IPS DF 6.9 (cell line): ENCODE measurements around the gene TOX2.
A peak's percentile ranks its signal among the peaks of the same experiment; 100 is the strongest.

Source experiments
- DNase-seq: peaks from one replicate; pipeline ENCODE4 v3.0.0-alpha.2; 2013; ENCODE audit warnings: low read depth, low spot score
- H3K27ac ChIP-seq: one replicate; pipeline ENCODE4 v1.5.1; 2013; ENCODE audit warnings: low read length, control low read depth
- H3K27me3 ChIP-seq: 2 replicates; pipeline ENCODE4 v1.6.1; 2013; ENCODE audit warnings: mild to moderate bottlenecking, low read length; ENCODE audit not compliant: control insufficient read depth, insufficient read depth
- H3K36me3 ChIP-seq: 2 replicates; pipeline ENCODE4 v1.6.1; 2013; ENCODE audit warnings: low read length; ENCODE audit not compliant: control insufficient read depth, insufficient read depth
- H3K4me1 ChIP-seq: 2 replicates; pipeline ENCODE4 v1.6.1; 2013; ENCODE audit warnings: low read length; ENCODE audit not compliant: control insufficient read depth, insufficient read depth
- H3K4me3 ChIP-seq: 2 replicates; pipeline ENCODE4 v1.5.1; 2013; ENCODE audit warnings: mild to moderate bottlenecking, low read length
- H3K9me3 ChIP-seq: 2 replicates; pipeline ENCODE4 v1.6.1; 2013; ENCODE audit warnings: low read length, inconsistent platforms; ENCODE audit not compliant: control insufficient read depth, insufficient read depth
- WGBS: extraction: QIAGEN DNeasy Blood & Tissue Kit; methylation state at CpG from one replicate; pipeline ENCODE4 v1.1.7; 2013; ENCODE audit warnings: mixed read lengths, missing lambda C conversion rate; ENCODE audit not compliant: insufficient read length, insufficient coverage; 5-methylcytosine and 5-hydroxymethylcytosine counted together

Gene TOX2

GRCh38 chr20:43901296-43901695 is 13.4 kb upstream of the TOX2 start:
- no peak overlapping the region for H3K27ac ChIP-seq
- WGBS = no CpG with 5 or more reads among the region's 3 CpGs
- no peak for DNase-seq
- H3K4me1 ChIP-seq = peaks cover 3% of the 10 kb centered on the region
- H3K9me3 ChIP-seq = no peaks in the 10 kb centered on the region
- no peak overlapping the region for H3K4me3 ChIP-seq
- H3K36me3 ChIP-seq = no peaks in the 10 kb centered on the region
- no peaks in the 10 kb centered on the region for H3K27me3 ChIP-seq

GRCh38 chr20:43903953-43904826 is 10.5 kb upstream of the TOX2 start:
- no peak for DNase-seq
- H3K27me3 ChIP-seq = no peaks in the 10 kb centered on the region
- H3K4me3 ChIP-seq = no peak overlapping the region
- H3K4me1 ChIP-seq = peaks cover 3% of the 10 kb centered on the region
- H3K9me3 ChIP-seq = no peaks in the 10 kb centered on the region
- WGBS = no CpG with 5 or more reads among the region's 14 CpGs
- no peak overlapping the region for H3K27ac ChIP-seq
- H3K36me3 ChIP-seq = no peaks in the 10 kb centered on the region

- no peaks in the 10 kb centered on the region; the same call in 1 of the 2 replicates for H3K27me3 ChIP-seq
- no peak overlapping the region for H3K4me3 ChIP-seq
- no peaks in the 10 kb centered on the region for H3K36me3 ChIP-seq
- DNase-seq = no peak
- H3K4me1 ChIP-seq = no peaks in the 10 kb centered on the region
- no peaks in the 10 kb centered on the region for H3K9me3 ChIP-seq
- no peak overlapping the region for H3K27ac ChIP-seq
- no CpG with 5 or more reads among the region's 8 CpGs for WGBS
Measured at GRCh38 chr20:43904827-43905177, 9.8 kb upstream of the TOX2 start.

- no peak for DNase-seq
- H3K9me3 ChIP-seq = no peaks in the 10 kb centered on the region
- H3K4me3 ChIP-seq = no peak overlapping the region
- H3K27me3 ChIP-seq = no peaks in the 10 kb centered on the region; the same call in 1 of the 2 replicates
- H3K36me3 ChIP-seq = no peaks in the 10 kb centered on the region
- no peak overlapping the region for H3K27ac ChIP-seq
- no CpG with 5 or more reads among the region's 2 CpGs for WGBS
- H3K4me1 ChIP-seq = no peaks in the 10 kb centered on the region
Measured at GRCh38 chr20:43906505-43907034, 8.1 kb upstream of the TOX2 start.

- Histone ChIP-seq H3K36me3 (no peaks in the 10 kb centered on the region), H3K27ac (no peak overlapping the region), H3K9me3 (no peaks in the 10 kb centered on the region), H3K4me3 (no peak overlapping the region), H3K27me3 (no peaks in the 10 kb centered on the region; the same call in 1 of the 2 replicates), H3K4me1 (no peaks in the 10 kb centered on the region)
- no CpG with 5 or more reads among the region's 3 CpGs for WGBS
- DNase-seq = no peak
Measured at GRCh38 chr20:43909211-43909610, 5.4 kb upstream of the TOX2 start.

GRCh38 chr20:43909720-43910119 is 4.9 kb upstream of the TOX2 start:
- no peaks in the 10 kb centered on the region for H3K4me1 ChIP-seq
- no peak overlapping the region for H3K27ac ChIP-seq
- H3K4me3 ChIP-seq = no peak overlapping the region
- no peaks in the 10 kb centered on the region; the same call in 1 of the 2 replicates for H3K27me3 ChIP-seq
- H3K36me3 ChIP-seq = no peaks in the 10 kb centered on the region
- no peak for DNase-seq
- no CpG with 5 or more reads among the region's 5 CpGs for WGBS
- H3K9me3 ChIP-seq = no peaks in the 10 kb centered on the region

GRCh38 chr20:43910564-43910963 is 4.1 kb upstream of the TOX2 start:
- no peak for DNase-seq
- no peak overlapping the region for H3K27ac ChIP-seq
- no peak overlapping the region for H3K4me3 ChIP-seq
- no peaks in the 10 kb centered on the region for H3K9me3 ChIP-seq
- H3K4me1 ChIP-seq = peaks cover 3% of the 10 kb centered on the region; the same call in 1 of the 2 replicates
- WGBS = no CpG with 5 or more reads among the region's 4 CpGs
- no peaks in the 10 kb centered on the region for H3K36me3 ChIP-seq
- H3K27me3 ChIP-seq = peaks cover 6% of the 10 kb centered on the region

GRCh38 chr20:43911066-43911465 is 3.6 kb upstream of the TOX2 start:
- H3K9me3 ChIP-seq = no peaks in the 10 kb centered on the region
- H3K27ac ChIP-seq = no peak overlapping the region
- WGBS = no CpG with 5 or more reads among the region's 2 CpGs
- H3K4me3 ChIP-seq = no peak overlapping the region
- H3K36me3 ChIP-seq = no peaks in the 10 kb centered on the region
- H3K27me3 ChIP-seq = peaks cover 11% of the 10 kb centered on the region
- DNase-seq = no peak
- H3K4me1 ChIP-seq = peaks cover 3% of the 10 kb centered on the region

GRCh38 chr20:43913291-43914025 is 1.2 kb upstream of the TOX2 start:
- Histone ChIP-seq H3K9me3 (no peaks in the 10 kb centered on the region), H3K36me3 (no peaks in the 10 kb centered on the region), H3K27me3 (peaks cover 21% of the 10 kb centered on the region), H3K27ac (no peak overlapping the region), H3K4me3 (no peak overlapping the region), H3K4me1 (peaks cover 5% of the 10 kb centered on the region)
- no peak for DNase-seq
- WGBS = no CpG with 5 or more reads among the region's 3 CpGs

GRCh38 chr20:43915211-43916072 is 790 bp downstream of the TOX2 start:
- no peak for DNase-seq

More at GRCh38 chr20:43915211-43916072, 790 bp downstream of the TOX2 start:
- H3K27ac ChIP-seq = no peak overlapping the region
- H3K36me3 ChIP-seq = no peaks in the 10 kb centered on the region
- H3K4me3 ChIP-seq = peak overlapping the region; percentile 47; the same call in 1 of the 2 replicates
- no peaks in the 10 kb centered on the region for H3K9me3 ChIP-seq
- peaks cover 5% of the 10 kb centered on the region for H3K4me1 ChIP-seq
- H3K27me3 ChIP-seq = peaks cover 21% of the 10 kb centered on the region
- WGBS = no CpG with 5 or more reads among the region's 66 CpGs
